Measurements from ENCODE around the gene SPIB.

Gene SPIB

DNA sequence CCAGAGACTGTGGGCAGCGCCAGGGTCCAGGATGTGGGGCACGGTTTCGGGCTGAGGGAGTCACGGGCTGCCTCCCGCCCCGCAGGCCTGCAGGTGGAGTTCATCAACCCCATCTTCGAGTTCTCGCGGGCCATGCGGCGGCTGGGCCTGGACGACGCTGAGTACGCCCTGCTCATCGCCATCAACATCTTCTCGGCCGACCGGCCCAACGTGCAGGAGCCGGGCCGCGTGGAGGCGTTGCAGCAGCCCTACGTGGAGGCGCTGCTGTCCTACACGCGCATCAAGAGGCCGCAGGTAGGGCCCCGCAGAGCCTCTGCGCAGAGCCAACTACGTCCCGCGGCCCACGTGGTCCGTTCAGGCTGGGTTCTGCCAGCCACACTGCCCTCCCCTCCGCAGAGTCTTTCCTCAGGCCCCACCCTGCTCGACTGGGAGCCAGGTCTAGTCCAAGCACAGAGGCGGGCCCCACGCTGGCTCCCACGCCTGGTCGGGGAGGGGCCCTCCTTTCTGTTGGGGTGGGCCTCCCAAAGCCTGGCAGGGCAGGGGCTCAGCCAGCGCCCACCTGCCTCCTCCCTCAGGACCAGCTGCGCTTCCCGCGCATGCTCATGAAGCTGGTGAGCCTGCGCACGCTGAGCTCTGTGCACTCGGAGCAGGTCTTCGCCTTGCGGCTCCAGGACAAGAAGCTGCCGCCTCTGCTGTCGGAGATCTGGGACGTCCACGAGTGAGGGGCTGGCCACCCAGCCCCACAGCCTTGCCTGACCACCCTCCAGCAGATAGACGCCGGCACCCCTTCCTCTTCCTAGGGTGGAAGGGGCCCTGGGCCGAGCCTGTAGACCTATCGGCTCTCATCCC, 36.6 kb upstream of the SPIB start:
- H3K4me1 Mint-ChIP-seq = peaks cover 28% of the 10 kb centered on the region
- TF ChIP-seq, protein P1, sequence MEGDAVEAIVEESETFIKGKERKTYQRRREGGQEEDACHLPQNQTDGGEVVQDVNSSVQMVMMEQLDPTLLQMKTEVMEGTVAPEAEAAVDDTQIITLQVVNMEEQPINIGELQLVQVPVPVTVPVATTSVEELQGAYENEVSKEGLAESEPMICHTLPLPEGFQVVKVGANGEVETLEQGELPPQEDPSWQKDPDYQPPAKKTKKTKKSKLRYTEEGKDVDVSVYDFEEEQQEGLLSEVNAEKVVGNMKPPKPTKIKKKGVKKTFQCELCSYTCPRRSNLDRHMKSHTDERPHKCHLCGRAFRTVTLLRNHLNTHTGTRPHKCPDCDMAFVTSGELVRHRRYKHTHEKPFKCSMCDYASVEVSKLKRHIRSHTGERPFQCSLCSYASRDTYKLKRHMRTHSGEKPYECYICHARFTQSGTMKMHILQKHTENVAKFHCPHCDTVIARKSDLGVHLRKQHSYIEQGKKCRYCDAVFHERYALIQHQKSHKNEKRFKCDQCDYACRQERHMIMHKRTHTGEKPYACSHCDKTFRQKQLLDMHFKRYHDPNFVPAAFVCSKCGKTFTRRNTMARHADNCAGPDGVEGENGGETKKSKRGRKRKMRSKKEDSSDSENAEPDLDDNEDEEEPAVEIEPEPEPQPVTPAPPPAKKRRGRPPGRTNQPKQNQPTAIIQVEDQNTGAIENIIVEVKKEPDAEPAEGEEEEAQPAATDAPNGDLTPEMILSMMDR (IDR thresholded peaks at IDR 0.05; ENCODE audit: unreplicated experiment in 3 of 3) = no peak

DNA sequence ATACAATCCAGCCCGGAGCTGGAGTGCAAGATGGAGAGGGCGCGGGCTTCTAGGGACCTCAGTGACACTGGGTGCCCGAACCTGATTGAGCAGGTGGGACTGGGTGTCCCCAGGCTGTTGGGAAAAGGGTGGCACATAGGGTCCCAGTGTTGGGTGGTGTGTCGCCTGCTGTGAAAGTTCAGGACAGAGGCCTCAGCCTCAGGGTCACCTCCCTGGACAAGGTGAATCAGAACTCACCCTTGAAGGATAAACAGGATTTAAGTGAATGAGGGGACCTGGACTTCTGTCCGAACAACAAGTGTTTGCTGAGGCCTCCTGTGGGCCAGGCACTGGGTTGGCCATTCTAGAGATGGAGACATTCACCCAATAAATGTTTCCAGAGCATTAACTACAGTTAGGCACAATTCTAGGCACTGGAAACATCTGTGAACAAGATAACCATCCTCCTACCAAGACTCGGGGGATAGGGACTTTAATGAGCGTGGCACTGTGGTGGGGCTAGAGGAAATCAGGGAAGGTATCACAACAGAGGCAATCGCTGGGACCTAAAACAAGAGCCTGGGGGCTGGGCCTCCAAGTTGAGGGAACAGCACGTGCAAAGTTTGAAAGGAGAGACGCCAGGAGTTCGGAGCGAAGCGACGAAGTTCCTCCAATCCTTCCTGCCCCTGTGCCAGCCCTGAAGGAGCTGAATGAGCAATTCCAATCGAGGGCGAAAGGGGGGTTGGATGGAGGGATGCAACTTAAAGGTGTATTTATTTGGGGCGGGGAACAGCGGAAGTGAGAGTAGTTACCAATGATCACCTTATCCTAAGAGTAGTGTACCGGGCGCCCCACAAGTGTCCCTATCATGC, 35.5 kb upstream of the SPIB start:
- H3K27me3 Mint-ChIP-seq (ENCODE audit: low read depth) = no peaks in the 10 kb centered on the region

More for the DNA sequence above, 36.6 kb upstream of the SPIB start:
- no peak overlapping the region for H3K27ac Mint-ChIP-seq
- no peaks in the 10 kb centered on the region for H3K9me3 Mint-ChIP-seq
- no peaks in the 10 kb centered on the region for H3K27me3 Mint-ChIP-seq (ENCODE audit: low read depth)
- no peak overlapping the region for H3K4me3 Mint-ChIP-seq
- H3K36me3 Mint-ChIP-seq (ENCODE audit: low read depth) = peaks cover 26% of the 10 kb centered on the region

DNA sequence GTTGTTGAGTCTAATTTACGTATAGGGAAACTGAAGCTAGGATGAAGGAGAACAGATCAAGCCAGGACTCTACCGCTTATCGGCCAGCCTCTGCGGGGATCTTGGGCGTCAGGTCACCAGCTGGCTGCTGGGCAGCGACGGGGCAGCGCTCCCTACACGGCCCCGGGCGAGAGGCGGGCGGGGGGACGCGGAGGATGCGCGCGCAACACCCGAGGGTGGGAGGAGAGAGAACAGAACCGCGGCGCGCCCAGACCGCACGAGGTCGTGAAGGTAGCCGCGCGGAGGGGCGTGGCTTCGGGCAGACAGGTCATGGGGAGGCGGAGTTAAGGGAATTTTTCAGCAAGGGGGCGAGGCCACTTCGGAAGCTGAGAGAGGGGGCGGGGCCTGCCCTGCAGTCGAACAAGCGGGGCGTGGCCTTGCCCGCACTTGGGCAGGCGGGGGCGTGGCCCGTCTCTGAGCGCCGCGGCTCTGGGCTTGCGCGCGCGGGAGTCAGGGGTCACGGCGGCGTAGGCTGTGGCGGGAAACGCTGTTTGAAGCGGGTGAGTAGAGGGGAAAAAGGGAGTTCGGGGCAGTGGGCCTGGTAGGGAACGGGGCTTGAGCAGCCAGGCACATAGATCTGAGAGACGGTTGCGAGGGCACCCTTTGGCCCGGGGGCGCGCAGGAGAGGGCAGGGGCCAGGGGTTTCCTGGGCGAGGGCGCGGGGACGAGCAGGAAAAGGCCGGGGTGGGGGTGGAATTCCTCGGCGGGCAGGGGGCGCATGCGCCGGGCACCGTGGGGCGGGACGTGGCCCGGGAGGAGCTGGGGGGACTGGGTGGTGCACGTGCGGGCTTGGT, 34.7 kb upstream of the SPIB start, which contains the start of gene POLD1:
Gene POLD1 (plus strand): TSS at position 496 of the 833 bp plus-strand sequence. CDS start 14,505 bp downstream, outside the sequence.
- TF ChIP-seq, protein P1 (IDR thresholded peaks at IDR 0.05; ENCODE audit: unreplicated experiment in 3 of 3) = no peak
- H3K36me3 Mint-ChIP-seq (ENCODE audit: low read depth) = peaks cover 29% of the 10 kb centered on the region
- H3K4me1 Mint-ChIP-seq = peaks cover 26% of the 10 kb centered on the region
- H3K27me3 Mint-ChIP-seq (ENCODE audit: low read depth) = no peaks in the 10 kb centered on the region
- no peaks in the 10 kb centered on the region for H3K9me3 Mint-ChIP-seq
- peak within 1 kb of the TSS; percentile 89 to 94 (median 90) for H3K4me3 Mint-ChIP-seq
- peak within 1 kb of the TSS; percentile 18 to 92 (median 77) for H3K27ac Mint-ChIP-seq

More for the DNA sequence above, 35.5 kb upstream of the SPIB start:
- peaks cover 28% of the 10 kb centered on the region for H3K36me3 Mint-ChIP-seq (ENCODE audit: low read depth)
- no peaks in the 10 kb centered on the region for H3K9me3 Mint-ChIP-seq
- H3K27ac Mint-ChIP-seq = peak overlapping the region; percentile 18 to 92 (median 77)
- H3K4me3 Mint-ChIP-seq = peak overlapping the region; percentile 89 to 94 (median 90)
- TF ChIP-seq, protein P1 (IDR thresholded peaks at IDR 0.05; ENCODE audit: unreplicated experiment in 3 of 3) = no peak
- H3K4me1 Mint-ChIP-seq = peaks cover 28% of the 10 kb centered on the region

DNA sequence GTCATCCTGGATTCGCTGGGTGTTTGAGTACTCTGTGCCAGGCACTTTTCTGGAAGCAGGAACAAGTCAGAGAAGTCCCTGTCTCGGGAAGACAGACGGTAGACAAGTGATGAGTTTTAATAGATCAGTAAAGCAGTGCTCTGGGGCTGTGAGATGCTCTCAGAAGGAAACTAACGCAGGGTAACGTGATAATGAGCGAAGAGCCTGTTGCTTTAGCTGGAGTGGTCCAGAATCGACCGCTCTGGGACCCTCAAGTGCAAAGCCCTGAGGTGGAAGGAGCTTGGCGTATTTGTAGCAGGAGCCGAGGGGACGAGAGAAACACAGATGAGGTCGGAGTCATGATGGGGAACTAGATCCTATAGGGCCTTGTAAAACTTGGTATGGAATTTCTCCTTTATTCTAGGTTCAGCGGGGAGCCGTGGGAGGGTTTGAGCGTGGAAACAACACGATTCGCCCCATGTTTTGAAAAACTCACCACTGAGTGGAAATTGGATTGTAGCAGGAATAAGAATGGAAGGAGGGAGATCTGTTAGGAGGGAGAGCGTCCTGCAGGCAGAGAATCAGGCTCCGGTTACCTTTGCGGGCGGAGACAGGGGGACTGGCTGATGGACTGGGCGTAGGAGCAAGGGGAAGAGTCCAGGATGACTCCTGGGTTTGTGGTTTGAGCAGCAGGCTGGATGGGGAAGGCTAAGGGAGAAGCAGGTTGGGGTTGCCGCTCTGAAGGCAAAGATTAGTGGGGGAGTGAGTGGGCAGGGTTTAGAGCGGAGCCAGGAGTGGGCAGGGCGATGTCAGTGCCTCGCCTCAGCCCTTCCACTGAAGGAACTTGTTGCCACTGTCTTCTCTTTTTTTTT, 33.8 kb upstream of the SPIB start:
- Mint-ChIP-seq H3K4me3 (peak overlapping the region; percentile 89 to 94 (median 90)), H3K36me3 (ENCODE audit: low read depth) (peaks cover 21% of the 10 kb centered on the region), H3K4me1 (peaks cover 22% of the 10 kb centered on the region), H3K27ac (peak overlapping the region; percentile 18 to 77 (median 63)), H3K9me3 (no peaks in the 10 kb centered on the region), H3K27me3 (ENCODE audit: low read depth) (no peaks in the 10 kb centered on the region)
- TF ChIP-seq, protein P1 (IDR thresholded peaks at IDR 0.05; ENCODE audit: unreplicated experiment in 3 of 3) = no peak
